GM18907 (cell line): ENCODE measurements around the gene MATK.
"Not testable (repeated sequence)": the region's sequence is repeated elsewhere in the genome, so short reads cannot be mapped to it uniquely, and the experiment has no call there.

Experiments
- ATAC-seq: cut with Tn5 transposase; IDR thresholded peaks from one replicate; pipeline ENCODE4 v1.9.1; 2021; ENCODE audit warnings: mild to moderate bottlenecking, moderate library complexity; ENCODE audit not compliant: unreplicated experiment

The MATK gene

DNA sequence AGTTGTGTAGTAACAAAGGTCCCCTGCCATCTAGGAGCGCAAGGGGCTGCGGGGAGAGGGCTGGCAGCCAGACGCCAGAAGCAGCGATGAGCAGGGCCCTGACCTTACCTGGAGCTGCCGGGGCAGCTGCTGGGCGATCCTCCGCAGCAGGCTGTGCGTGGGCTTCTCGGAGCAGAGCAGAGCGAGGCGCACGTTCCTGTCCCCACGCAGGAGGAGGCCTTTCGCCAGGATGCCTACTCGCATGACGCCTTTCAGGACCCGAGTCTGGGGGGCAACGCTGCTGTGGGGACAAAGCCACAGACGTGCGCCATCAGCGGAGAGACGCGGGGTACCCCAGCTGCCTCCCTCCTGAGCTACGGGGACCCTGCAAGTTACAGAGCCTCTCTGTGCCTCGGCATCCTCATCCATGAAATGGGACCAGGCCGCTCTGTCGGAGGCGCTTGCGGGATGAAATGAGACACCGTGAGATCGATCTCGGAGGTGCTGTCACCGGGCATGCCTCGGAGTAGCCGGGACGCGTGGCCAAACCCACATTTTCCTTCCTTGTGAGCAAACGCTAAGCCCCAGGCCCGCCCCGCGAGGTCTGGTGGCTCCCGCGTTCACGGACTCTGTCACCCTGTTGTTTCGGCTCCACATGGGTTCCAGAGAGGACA lies 30.5 kb upstream of the MATK start:
- ATAC-seq, result no peak

DNA sequence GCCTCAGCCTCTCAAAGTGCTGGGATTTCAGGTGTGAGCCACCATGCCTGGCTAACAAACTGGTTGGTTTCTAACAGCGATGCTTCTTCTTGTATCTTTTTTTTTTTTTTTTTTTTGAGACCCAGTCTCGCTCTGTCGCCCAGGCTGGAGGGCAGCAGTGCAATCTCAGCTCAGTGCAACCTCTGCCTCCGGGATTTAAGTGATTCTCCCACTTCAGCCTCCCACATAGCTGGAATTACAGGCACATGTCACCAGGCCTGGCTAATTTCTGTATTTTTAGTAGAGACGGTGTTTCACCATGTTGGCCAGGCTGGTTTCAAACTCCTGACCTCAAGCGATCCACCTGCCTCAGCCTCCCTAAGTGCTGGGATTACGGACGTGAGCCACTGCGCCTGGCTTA lies 30.0 kb upstream of the MATK start:
- not testable (repeated sequence) for ATAC-seq

DNA sequence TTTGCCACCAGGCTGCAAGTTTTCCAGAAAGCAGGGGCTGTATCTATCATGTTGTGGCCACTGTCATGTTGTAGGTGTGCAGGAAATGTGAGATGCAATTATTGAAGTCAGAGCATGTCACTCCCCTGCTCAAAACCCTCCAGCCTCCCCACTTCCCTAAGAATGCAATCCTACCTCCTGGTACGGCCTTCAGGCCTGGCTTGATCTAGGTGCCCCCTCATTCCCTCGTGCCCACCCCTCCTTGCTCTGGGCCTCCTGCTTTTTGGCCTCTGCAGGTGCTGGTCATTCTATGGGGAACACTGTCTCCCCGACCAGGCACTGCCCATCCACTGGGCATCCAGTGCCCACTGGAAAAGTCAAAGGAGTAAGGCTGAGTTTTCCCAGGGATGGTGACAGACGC lies 28.5 kb upstream of the MATK start:
- ATAC-seq, result no peak

DNA sequence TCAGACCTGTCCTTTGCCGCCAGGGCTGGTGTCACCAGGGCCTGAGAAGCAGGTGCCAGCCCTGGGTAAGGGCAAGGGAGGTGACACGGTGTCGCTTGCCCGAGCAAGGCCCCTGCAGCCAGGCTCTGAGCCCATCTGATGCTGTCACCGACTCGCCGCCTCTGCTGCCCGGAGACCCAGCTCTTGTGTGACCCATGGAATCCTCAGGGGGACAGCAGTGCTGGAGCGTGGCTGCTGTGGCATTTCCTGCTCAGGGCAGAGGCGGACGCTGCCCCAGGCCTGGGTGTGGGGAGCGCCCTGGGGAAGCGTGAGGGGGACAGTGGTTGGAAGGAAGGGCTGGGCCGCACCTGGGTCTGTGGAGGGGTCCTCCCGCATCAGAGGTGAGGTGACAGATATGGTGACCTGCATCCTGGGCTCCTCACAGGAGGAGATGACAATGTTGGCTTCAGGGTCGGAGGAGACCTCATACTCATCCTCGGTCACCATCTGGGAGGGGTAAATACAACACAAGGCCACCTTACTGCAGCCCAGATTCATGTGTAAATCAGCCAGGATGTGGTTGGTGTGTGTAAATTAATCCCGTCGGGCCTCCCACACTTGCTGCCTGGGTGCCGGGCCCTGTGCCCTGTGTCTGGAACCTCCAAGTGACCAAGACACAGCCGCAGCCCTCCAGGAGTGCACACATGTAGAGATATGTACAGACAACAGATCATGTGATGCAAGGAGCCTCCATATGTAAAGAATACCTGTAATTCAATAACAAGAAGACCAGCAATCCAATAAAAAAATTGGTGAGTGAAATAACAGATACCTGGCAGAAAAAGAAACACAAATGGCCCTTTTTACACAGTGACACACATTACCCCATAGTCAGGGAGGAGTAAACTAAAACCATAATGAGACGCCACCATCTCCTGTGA lies 27.6 kb upstream of the MATK start:
- ATAC-seq, result no peak

DNA sequence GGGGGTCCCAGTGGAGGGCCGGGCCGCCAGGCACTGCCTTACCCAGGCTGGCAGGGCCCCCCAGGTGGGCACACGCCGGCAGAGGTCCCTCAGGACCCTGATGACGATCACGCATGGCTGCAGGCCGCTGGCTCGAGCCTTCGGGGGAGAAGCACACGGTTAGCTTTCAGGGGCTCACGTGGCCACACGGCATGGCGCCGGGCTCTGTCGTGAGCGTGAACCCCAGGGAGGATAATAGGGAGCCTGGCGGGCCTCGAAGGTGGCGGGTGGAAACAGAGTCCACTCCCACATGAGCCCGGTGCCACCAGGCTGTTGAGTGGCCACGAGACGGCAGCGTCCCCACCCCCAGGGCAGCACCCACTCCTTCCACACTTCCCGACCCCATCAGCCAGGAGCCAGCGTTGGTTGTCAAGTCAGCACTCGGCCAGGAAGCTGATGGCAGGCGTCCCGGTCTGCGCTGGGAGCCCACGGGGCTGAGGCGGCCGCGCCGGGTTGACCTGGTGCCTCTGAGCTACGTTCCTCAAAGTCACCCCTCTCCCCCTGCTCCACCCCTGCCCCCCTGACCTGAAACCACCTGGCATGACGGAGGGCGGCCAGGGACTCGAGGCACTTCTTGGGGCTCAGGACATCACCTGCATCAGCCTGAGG lies 24.7 kb upstream of the MATK start:
- peak; percentile 23 for ATAC-seq

DNA sequence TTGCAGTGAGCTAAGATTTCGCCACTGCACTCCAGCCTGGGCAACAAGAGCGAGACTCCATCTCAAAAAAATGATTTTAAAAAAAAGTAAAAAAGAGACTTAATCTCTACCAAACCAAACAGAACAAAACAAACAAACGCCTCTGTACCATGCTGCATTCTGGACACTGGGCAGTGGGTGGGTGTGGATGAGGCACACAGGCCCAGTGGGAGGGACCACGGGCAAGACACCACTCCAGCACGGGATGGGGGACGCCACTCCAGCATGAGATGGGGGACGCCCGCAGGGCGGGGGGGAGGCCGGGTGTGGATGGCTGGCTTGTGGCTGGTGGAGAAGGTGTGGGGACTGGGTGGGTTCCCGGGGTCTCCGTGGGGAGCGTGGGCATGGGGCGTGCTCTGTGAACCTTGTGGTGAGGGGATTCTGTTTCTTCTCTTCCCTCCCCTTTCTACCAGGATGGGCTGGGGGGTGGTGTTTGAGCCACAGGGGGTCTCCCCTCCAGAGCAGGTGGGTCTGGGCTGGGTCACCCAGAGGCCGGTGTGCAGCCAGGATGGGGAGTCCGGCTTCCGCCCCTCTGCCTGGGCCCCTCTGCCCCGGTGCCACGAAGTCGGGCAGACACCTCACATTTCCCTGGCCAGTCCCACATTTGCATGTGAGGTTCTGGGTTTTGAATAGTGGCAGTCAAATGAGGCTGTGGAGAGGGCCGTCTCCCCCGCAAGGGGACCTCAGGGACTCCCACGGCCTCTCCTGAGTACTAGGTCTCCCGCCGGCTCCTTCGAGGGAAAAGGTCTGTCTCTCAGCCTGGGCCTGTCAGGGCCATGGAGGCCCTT lies 23.9 kb upstream of the MATK start:
- ATAC-seq, result peak; percentile 55

DNA sequence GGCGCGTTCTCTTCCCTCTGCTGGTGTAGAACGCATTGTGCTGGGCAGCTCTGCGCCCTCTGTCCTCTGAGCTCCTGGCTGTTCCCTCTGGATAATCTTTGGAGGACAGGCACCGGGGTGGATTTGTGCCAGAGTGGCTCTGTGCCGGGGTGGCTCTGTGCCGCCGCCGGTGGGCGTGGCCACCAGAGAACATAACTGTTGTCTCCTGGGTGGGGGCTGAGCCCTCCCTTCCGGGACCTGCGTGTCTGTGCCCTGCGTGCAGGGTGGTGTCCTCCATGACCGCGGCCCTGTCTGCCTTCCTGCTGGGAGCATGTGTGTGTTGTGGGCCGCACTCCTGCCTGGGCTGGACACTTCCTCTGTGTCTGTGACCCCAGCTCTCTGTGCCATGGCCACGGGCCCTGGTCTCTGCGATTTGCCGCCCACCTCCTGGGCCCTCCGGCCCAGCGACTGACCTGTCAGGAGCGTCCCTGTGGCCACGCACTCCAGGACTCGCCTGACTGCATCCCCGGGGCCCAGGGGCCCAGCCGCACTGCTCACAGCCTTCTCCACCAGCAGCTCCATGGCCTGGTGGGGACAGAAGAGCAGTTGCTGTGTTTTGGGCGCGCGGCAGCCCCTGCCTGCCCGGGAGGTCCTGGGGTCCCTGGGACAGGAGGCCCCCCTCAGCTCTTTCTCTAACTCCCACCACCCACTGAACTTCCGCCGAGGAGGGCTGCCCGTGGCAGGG lies 22.4 kb upstream of the MATK start:
- ATAC-seq, result no peak

DNA sequence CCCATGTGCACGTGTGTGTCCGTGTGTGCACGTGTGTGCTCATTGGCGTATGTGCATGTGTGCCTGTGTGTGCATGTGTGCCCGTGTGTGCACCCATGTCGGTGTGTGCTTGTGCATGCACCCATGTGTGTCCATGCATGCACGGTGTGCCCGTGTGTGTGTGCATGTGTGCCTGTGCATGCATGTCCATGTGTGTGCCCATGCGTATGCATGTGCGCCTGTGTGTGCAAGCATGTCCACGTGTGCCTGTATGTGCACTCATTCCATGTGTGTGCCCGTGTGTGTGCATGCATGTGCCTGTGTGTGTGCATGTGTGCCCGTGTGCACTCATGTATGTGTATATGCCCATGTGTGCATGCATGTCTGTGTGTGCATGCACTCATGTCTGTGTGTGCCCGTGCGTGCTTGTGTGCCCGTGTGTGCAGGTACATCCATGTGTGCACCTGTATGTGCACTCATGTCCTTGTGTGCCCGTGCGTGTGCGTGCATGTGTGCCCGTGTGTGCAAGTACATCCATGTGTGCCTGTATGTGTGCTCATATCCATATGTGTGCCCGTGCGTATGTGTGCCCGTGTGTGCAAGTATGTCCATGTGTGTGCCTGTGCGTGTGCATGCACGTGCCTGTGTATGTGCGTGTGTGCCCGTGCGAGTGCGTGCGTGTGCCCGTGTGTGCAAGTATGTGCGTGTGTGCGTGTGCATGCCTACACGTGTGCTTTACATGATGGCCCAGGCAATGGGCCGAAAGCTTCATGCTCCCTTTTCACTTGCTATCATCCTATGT lies 21.6 kb upstream of the MATK start:
- no peak for ATAC-seq

DNA sequence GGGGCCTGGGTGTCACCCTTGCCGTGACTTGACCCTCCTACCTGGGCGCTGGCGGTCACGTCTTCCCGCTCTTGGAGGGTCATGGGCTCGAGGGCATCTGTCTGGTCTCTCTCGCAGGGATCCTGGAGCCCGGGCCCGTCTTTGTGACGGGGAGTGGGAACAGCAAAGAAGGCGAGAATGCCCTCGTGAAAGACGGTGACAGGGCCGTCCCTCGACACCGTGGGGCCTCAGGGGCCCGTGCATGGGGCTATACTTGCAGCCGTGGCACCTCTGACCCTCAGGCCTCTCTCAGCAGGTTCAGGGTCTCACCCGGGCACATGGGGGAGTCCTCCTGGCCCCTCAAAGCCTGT lies 20.9 kb upstream of the MATK start:
- no peak for ATAC-seq

DNA sequence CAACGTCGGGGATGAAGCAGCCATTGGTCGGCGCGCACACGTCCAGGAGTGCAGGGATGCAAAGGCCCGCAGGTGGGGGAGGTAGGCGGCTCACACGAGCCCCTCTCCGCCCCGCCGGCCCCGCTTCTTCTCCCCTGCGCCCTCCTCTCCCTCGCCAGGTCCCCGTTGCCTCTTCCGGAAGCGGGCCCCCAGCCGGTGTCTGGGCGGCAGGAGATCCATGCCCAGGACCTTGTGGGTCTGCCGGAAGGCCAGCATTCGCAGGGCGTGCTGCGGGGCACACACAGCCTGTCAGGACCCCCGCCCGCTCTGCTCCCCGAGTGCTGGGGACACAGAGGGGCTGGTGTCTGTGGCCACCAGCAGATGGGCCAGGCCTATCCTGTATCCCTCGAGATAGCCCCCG lies 19.7 kb upstream of the MATK start:
- no peak for ATAC-seq

DNA sequence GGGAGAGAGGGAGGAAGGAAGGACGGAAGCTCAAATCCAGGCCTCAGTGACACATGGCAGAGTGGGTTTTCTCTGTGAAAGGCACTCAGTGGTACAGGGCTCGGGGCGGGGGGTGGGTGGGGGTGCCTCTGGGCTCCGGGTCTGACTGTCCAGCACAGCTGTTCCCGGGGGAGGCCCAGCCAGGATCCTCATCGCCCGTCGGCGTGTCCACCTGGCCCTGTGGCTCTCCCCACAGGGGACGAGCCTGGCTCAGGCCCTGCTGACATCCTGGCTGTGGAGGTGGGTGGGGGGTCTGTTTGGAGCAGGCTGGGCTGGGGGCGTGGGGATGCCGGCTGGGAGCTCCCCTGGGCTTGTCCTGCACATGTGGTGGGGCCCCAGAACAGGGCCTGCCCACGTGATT lies 18.2 kb upstream of the MATK start:
- ATAC-seq, result no peak

DNA sequence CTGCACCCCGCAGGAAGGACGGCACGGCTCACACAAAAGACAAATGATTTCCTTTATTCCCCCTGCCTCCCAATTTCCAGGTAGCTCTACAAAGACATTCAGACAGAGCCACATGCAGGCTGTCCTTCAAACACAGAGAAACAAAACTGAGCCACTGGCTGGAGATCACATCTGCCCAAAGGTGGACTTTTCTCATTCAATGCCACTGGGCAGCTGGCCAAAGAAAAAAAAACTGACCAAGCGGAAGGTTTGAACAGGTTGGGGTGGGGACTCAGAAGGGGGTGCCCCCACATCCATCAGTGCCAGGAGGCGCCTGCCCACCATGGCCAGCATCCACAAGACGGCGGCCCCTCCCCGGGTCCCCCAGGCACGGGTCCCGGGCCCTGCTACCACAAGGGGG lies 17.8 kb upstream of the MATK start:
- no peak for ATAC-seq

DNA sequence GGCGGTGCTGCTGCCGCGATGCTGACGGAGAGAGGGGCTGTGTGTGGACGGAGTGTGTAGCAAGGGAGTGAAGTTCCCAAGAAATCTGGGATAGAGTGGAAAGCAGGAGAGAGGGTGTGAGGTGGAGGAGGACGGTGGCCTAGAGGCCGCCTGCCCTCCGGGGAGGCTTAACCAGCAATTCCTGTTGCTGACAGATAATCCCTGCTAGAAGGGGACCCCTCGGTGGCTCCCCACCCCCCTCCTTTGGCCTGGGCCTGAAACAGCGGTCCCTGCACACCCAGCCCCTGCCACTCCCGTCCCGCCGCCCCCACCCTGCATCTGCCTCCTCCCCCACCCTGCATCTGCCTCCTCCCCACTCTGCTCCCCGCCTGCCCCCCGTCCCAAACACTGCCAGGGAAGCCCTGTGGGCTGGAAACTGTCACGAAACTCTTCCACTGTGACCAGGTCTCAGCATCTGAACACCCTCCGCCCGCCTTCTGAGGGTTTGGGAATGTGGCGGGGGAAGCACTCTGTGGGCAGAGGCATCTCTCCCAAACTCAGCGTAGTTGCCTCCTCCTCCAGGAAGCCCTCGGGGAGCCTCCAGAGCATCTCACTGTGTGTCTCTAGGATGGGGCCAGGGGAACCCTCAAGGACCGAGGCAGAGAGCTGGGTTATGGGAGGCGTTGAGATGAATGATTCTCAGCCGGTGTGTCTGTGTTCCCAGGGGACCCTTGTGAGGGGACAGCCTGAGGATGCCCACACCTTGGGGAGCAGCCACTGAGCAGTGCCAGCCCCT lies 17.1 kb upstream of the MATK start:
- no peak for ATAC-seq

DNA sequence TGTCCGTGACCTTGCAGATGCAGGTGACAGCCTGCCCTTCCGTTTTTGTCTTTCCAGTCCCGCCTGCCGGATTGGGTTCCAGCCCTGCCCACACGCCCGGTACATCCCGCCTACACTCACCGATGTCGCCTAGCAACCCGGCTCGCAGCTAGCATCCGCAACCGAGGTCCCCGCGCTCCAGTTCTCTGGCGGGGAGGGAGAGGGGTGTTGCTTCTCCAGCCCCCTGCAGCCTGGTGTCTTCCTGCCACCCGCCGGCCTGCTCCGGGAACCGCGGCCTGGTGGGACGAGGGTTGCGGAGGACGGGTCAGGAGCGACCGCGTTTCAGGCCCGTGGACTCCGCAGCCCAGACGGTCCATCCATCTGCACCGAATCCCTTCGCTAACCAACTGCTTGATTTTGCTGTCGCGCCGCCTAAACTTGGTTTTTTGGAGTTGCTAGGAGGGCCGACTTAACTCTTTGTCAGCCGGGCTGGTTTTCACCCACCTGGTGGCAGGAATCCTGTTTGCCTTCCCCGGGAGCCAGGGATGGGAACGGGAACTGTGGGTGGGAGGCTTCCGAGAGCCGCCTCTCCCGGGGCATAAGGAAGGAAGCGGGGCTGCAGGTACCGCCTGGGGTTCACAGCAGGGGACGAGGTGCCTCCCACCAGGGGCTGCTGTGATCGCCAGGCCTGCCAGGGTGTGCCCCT lies 15.4 kb upstream of the MATK start:
- ATAC-seq, result no peak

DNA sequence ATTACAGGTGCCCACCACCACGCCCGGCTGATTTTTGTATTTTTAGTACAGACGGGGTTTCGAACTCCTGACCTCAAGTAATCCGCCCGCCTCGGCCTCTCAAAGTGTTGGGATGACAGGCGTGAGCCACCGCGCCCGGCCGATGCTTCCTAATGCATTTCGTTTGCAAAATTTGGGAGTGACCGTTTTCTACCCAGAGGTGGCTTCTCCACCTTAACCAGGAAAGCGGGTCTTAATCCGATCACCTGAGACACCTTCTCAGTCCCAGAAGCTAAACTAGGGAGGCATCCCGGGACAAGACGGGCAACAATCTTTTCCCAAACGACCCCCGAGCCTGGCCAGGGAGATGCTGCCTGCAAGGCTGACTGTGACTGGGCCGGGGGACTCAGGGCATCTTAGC lies 14.8 kb upstream of the MATK start:
- ATAC-seq, result no peak

DNA sequence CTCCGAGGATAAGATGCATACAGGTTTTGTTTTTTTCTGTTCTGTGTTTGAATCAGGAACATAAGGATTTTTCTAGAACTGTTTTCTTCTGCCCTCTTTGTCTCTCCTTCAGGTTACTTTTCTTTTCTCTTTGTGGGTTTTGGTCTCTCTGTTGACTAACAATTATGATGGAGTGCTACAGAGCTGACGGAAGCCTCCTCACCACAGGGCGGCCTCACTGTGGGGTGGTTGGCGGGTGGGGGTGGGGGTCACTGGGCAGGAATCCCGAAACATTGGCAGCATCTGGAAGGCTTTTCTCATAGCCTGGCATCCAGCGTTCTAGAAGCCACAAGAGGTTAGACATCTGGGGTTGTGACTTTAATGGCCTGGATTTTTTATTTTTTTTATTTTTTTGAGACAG lies 12.0 kb upstream of the MATK start:
- ATAC-seq, result no peak

DNA sequence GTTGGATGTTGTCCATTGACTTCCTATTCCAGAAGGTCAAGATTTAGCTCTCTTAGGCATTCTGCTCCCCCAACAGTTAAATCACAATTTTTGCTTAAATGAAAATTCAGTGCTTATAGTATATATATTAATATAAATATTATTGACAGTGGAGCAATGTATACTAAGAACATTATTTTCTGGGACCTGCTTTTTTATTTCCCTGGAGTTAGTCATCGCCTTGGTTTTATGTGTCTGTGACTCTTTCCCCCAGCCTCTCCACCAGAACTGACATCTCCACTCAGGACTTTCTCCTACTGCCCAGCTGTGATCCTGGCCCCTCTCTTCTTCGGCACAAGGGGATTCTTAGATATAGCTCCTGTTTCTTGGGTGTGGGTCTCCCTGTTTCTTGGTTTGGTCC lies 10.2 kb upstream of the MATK start:
- no peak for ATAC-seq

DNA sequence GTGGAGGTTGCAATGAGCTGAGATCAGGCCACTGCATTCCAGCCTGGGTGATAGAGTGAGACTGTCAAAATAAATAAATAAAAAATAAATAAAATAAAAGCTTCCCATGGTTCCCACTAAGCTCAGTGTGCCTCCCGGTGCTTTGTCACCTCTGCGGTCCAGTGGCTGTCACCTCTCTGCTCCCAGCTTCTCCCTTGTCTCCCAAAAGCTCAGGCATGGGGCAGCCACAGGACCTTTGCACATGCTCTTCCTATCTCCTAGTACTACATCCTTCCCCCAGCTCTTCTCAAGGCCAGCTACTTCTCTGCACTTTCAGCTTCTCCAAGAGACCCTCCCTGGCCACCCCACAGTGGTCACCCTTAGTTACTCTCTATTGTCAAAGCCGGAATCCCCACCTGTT lies 7.6 kb upstream of the MATK start:
- no peak for ATAC-seq
